ENCODE data around the gene TFDP1. TPM values are rescaled to one million over a fixed set of nuclear protein-coding genes. Genes with fewer than 3 reads are reported as not detected.

TFDP1 gene
- total and polyA plus RNA-seq, 3 donors from 2014 or later, result 72.4 to 135 (median 73.1) TPM

DNA sequence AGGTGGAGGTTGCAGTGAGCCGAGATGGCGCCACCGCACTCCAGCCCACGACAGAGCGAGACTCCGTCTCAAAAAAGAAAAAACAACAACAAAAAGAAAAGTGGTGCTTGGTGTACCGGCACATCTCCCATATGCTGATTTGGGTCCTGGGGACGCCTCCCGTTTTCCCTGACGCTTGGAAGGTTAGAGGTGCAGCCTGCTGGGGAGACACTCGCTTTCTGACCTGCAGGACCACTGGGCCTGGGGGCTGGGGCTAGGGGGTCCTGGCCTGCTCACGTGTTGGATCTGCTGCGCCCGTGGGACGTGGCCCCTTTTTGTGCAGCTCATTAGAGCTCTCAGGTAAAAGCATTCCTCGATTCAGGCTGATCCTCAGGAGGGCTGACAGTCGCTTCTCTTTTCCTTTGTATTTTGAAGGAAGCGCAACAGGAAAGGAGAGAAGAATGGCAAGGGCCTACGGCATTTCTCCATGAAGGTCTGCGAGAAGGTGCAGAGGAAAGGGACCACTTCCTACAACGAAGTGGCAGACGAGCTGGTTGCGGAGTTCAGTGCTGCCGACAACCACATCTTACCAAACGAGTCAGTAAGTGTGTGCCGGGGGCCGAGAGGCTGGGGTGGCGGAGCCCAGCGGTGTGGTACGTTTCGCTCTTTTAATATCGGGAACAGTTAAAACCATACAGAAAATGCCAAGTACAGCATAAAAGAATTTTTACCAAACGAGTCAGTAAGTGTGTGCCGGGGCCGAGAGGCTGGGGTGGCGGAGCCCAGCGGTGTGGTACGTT, 48.3 kb downstream of the TFDP1 start:
- Histone ChIP-seq H3K4me1 (no peaks in the 10 kb centered on the region), H3K4me3 (no peak overlapping the region), H3K36me3 (ENCODE audit: low read depth, missing control alignments) (no peaks in the 10 kb centered on the region), H3K27ac (no peak overlapping the region), H3K9me3 (no peaks in the 10 kb centered on the region), H3K27me3 (no peaks in the 10 kb centered on the region)
- 95 to 96% methylated on average over 37 to 38 of the region's 38 CpGs for WGBS, 2 donors
- TF ChIP-seq, protein P1, sequence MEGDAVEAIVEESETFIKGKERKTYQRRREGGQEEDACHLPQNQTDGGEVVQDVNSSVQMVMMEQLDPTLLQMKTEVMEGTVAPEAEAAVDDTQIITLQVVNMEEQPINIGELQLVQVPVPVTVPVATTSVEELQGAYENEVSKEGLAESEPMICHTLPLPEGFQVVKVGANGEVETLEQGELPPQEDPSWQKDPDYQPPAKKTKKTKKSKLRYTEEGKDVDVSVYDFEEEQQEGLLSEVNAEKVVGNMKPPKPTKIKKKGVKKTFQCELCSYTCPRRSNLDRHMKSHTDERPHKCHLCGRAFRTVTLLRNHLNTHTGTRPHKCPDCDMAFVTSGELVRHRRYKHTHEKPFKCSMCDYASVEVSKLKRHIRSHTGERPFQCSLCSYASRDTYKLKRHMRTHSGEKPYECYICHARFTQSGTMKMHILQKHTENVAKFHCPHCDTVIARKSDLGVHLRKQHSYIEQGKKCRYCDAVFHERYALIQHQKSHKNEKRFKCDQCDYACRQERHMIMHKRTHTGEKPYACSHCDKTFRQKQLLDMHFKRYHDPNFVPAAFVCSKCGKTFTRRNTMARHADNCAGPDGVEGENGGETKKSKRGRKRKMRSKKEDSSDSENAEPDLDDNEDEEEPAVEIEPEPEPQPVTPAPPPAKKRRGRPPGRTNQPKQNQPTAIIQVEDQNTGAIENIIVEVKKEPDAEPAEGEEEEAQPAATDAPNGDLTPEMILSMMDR (IDR thresholded peaks at IDR 0.05), result no peak
- TF ChIP-seq POLR2A (IDR thresholded peaks at IDR 0.05), result no peak
- intact Hi-C loops (cut with DNase I; ENCODE audit: low total_unique reads), result no loop called here
- no peak for DNase-seq

DNA sequence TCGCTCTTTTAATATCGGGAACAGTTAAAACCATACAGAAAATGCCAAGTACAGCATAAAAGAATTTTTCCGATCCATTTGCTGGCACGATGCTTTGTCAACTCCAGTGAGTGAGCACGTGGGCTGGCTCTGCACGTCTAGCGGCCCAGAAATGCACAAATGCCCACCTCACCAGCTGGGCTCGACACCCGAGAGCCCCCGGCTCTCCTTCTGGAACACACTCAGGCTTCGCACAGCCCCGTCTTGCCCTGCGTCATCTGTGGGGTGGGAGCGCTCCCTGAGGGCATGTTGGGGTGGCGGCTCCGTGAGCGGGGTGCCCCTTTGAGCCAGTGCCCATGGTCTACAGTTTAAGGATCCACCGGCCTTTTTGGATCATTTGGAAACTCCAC, 48.9 kb downstream of the TFDP1 start:
- no peak for TF ChIP-seq POLR2A (IDR thresholded peaks at IDR 0.05)
- TF ChIP-seq, protein P1 (IDR thresholded peaks at IDR 0.05), result no peak
- Histone ChIP-seq H3K4me1 (no peaks in the 10 kb centered on the region), H3K9me3 (no peaks in the 10 kb centered on the region), H3K27me3 (no peaks in the 10 kb centered on the region), H3K36me3 (ENCODE audit: low read depth, missing control alignments) (no peaks in the 10 kb centered on the region), H3K4me3 (no peak overlapping the region), H3K27ac (no peak overlapping the region)
- WGBS, 2 donors, result 96% methylated on average over 18 of the region's 18 CpGs
- no peak for DNase-seq
- intact Hi-C loops (cut with DNase I; ENCODE audit: low total_unique reads), result no loop called here

- WGBS, 2 donors, result 90 to 95% methylated on average over 16 of the region's 16 CpGs
- DNase-seq, result no peak
- intact Hi-C loops (cut with DNase I; ENCODE audit: low total_unique reads), result no loop called here
- H3K4me3 ChIP-seq, result no peak overlapping the region
- no peaks in the 10 kb centered on the region for H3K9me3 ChIP-seq
- H3K27me3 ChIP-seq, result no peaks in the 10 kb centered on the region
- H3K27ac ChIP-seq, result no peak overlapping the region
- no peaks in the 10 kb centered on the region for H3K4me1 ChIP-seq
- TF ChIP-seq, protein P1 (IDR thresholded peaks at IDR 0.05), result no peak
- no peak for TF ChIP-seq POLR2A (IDR thresholded peaks at IDR 0.05)
- H3K36me3 ChIP-seq (ENCODE audit: low read depth, missing control alignments), result no peaks in the 10 kb centered on the region
These were observed 49.9 kb downstream of the TFDP1 start for GRCh38 chr13:113634279-113635047.

- intact Hi-C loops (cut with DNase I; ENCODE audit: low total_unique reads), result no loop called here
- no peak for DNase-seq
- H3K9me3 ChIP-seq, result no peaks in the 10 kb centered on the region
- TF ChIP-seq, protein P1 (IDR thresholded peaks at IDR 0.05), result no peak
- TF ChIP-seq POLR2A (IDR thresholded peaks at IDR 0.05), result no peak
- 96% methylated on average over 7 of the region's 7 CpGs; no CpG with 5 or more reads in 1 of the 2 donors for WGBS, 2 donors
- no peak overlapping the region for H3K27ac ChIP-seq
- no peaks in the 10 kb centered on the region for H3K4me1 ChIP-seq
- no peaks in the 10 kb centered on the region for H3K36me3 ChIP-seq (ENCODE audit: low read depth, missing control alignments)
- no peaks in the 10 kb centered on the region for H3K27me3 ChIP-seq
- H3K4me3 ChIP-seq, result no peak overlapping the region
These were observed 50.5 kb downstream of the TFDP1 start for GRCh38 chr13:113635048-113635420.
